Measurements from ENCODE around the gene IFNGR1.
"Not testable (repeated sequence)": the region's sequence is repeated elsewhere in the genome, so short reads cannot be mapped to it uniquely, and the experiment has no call there.

Gene IFNGR1

DNA sequence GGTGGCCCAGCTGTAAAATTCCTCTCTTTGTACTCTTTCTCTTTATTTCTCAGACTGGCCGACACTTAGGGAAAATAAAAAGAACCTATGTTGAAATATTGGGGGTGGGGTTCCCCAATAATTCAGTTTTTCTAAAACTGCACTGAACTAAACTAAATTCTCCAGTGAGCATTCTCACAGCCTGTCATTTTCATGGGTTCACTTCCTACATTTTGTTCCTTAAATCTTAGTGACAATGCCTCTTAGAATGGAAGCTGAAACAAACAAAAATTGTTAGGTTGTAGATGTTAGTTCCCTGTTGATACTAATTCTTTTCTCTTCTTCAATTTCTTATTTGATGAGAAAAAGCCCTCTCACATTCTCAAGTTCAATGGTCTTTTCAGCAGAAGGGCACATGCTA is 35.8 kb upstream of the IFNGR1 start:
- Histone ChIP-seq H3K36me3 (ENCODE audit: insufficient read depth, low read depth, low read length) (no peaks in the 10 kb centered on the region), H3K27ac (ENCODE audit: low read length) (no peak overlapping the region), H3K9ac (ENCODE audit: low read depth, low read length) (no peak overlapping the region), H3K27me3 (ENCODE audit: insufficient read depth, low read length) (no peaks in the 10 kb centered on the region), H3K4me1 (ENCODE audit: insufficient read depth, low read length) (no peaks in the 10 kb centered on the region), H3K9me3 (ENCODE audit: insufficient read depth, low read depth, low read length) (peaks cover 10% of the 10 kb centered on the region), H3K4me3 (ENCODE audit: low read length) (no peak overlapping the region)

- H3K9me3 ChIP-seq (ENCODE audit: insufficient read depth, low read depth, low read length) = peaks cover 10% of the 10 kb centered on the region
- H3K27me3 ChIP-seq (ENCODE audit: insufficient read depth, low read length); H3K9ac ChIP-seq (ENCODE audit: low read depth, low read length); H3K27ac ChIP-seq (ENCODE audit: low read length); H3K4me1 ChIP-seq (ENCODE audit: insufficient read depth, low read length); H3K36me3 ChIP-seq (ENCODE audit: insufficient read depth, low read depth, low read length); H3K4me3 ChIP-seq (ENCODE audit: low read length): not testable (repeated sequence)
Measured at GRCh38 chr6:137254430-137254829, 35.2 kb upstream of the IFNGR1 start.

DNA sequence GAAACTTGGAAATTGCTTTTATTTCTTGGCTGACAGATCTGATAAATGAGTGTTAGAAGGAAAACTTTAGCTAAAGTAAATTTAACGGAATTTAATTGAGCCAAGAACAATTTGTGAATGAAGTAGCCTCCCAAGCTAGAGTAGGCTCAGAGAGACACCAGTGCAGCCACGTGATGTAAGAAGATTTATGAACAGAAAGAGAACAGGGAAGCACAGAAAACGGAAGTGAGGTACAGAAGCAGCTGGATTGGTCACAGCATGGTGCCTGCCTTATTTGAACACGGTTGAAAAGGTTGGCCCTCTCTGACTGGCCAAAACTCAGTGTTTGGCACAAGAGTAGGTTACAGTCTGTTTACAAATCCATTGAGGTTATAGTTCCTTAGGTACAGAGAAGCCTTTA is 29.5 kb upstream of the IFNGR1 start:
- Histone ChIP-seq H3K27ac (ENCODE audit: low read length) (no peak overlapping the region), H3K9me3 (ENCODE audit: insufficient read depth, low read depth, low read length) (no peaks in the 10 kb centered on the region), H3K36me3 (ENCODE audit: insufficient read depth, low read depth, low read length) (no peaks in the 10 kb centered on the region), H3K4me3 (ENCODE audit: low read length) (no peak overlapping the region), H3K27me3 (ENCODE audit: insufficient read depth, low read length) (no peaks in the 10 kb centered on the region), H3K4me1 (ENCODE audit: insufficient read depth, low read length) (no peaks in the 10 kb centered on the region), H3K9ac (ENCODE audit: low read depth, low read length) (no peak overlapping the region)

DNA sequence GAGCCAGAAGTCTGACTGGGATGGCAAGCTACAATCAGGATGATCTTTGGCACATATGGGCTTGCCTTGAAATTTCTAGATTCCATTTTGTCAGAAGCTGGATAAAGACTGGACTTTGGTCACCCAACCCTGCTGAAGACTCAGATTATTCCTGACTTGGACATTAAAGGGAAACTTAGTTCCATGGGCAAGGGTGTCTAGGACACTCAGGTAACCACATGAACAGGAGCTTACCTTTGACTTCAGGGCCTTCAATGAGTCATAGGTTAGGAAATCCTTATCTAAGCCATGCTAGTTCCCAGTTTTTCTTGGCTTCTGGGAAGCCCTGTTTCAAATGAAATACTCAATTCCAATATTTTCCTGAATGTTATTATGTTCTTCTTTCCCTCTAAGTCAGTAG is 28.5 kb upstream of the IFNGR1 start:
- H3K4me3 ChIP-seq (ENCODE audit: low read length) = no peak overlapping the region
- H3K27ac ChIP-seq (ENCODE audit: low read length) = no peak overlapping the region
- H3K4me1 ChIP-seq (ENCODE audit: insufficient read depth, low read length) = no peaks in the 10 kb centered on the region
- H3K9ac ChIP-seq (ENCODE audit: low read depth, low read length) = no peak overlapping the region
- H3K27me3 ChIP-seq (ENCODE audit: insufficient read depth, low read length) = no peaks in the 10 kb centered on the region
- H3K9me3 ChIP-seq (ENCODE audit: insufficient read depth, low read depth, low read length) = no peaks in the 10 kb centered on the region
- no peaks in the 10 kb centered on the region for H3K36me3 ChIP-seq (ENCODE audit: insufficient read depth, low read depth, low read length)

- Histone ChIP-seq H3K9me3 (ENCODE audit: insufficient read depth, low read depth, low read length) (no peaks in the 10 kb centered on the region), H3K27me3 (ENCODE audit: insufficient read depth, low read length) (no peaks in the 10 kb centered on the region), H3K4me1 (ENCODE audit: insufficient read depth, low read length) (no peaks in the 10 kb centered on the region), H3K36me3 (ENCODE audit: insufficient read depth, low read depth, low read length) (no peaks in the 10 kb centered on the region), H3K27ac (ENCODE audit: low read length) (no peak overlapping the region), H3K9ac (ENCODE audit: low read depth, low read length) (no peak overlapping the region), H3K4me3 (ENCODE audit: low read length) (no peak overlapping the region)
Measured at GRCh38 chr6:137246791-137247202, 27.6 kb upstream of the IFNGR1 start.

DNA sequence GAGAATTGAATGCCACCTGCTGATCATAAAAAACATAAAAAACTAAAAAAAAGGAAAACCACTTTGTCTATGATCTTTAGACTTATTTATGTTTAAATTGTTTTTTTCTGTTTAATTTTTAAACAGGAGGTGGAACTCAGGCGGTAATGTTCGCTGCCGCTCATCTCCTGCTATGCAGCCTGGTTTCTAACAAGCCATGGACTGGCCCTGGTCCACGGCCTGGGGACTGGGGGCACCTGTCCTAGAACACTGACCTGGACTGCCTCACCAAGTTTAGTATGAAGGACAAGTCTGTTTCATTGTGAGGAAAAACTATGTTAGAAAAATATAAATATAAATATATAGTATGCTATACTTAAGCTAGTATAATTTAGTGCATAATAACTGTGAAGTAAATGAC is 27.0 kb upstream of the IFNGR1 start:
- no peak overlapping the region for H3K4me3 ChIP-seq (ENCODE audit: low read length)
- H3K9ac ChIP-seq (ENCODE audit: low read depth, low read length) = no peak overlapping the region
- no peaks in the 10 kb centered on the region for H3K36me3 ChIP-seq (ENCODE audit: insufficient read depth, low read depth, low read length)
- H3K27ac ChIP-seq (ENCODE audit: low read length) = no peak overlapping the region
- no peaks in the 10 kb centered on the region for H3K9me3 ChIP-seq (ENCODE audit: insufficient read depth, low read depth, low read length)
- H3K4me1 ChIP-seq (ENCODE audit: insufficient read depth, low read length) = no peaks in the 10 kb centered on the region
- no peaks in the 10 kb centered on the region for H3K27me3 ChIP-seq (ENCODE audit: insufficient read depth, low read length)

GRCh38 chr6:137241481-137242038 is 22.4 kb upstream of the IFNGR1 start:
- no peak overlapping the region for H3K27ac ChIP-seq (ENCODE audit: low read length)
- H3K9me3 ChIP-seq (ENCODE audit: insufficient read depth, low read depth, low read length) = no peaks in the 10 kb centered on the region
- H3K4me1 ChIP-seq (ENCODE audit: insufficient read depth, low read length) = no peaks in the 10 kb centered on the region
- no peak overlapping the region for H3K9ac ChIP-seq (ENCODE audit: low read depth, low read length)
- no peaks in the 10 kb centered on the region for H3K27me3 ChIP-seq (ENCODE audit: insufficient read depth, low read length)
- no peaks in the 10 kb centered on the region for H3K36me3 ChIP-seq (ENCODE audit: insufficient read depth, low read depth, low read length)
- no peak overlapping the region for H3K4me3 ChIP-seq (ENCODE audit: low read length)

GRCh38 chr6:137240168-137240567 is 21.0 kb upstream of the IFNGR1 start:
- Histone ChIP-seq H3K4me1 (ENCODE audit: insufficient read depth, low read length) (no peaks in the 10 kb centered on the region), H3K4me3 (ENCODE audit: low read length) (no peak overlapping the region), H3K36me3 (ENCODE audit: insufficient read depth, low read depth, low read length) (no peaks in the 10 kb centered on the region), H3K27ac (ENCODE audit: low read length) (no peak overlapping the region), H3K9me3 (ENCODE audit: insufficient read depth, low read depth, low read length) (no peaks in the 10 kb centered on the region), H3K27me3 (ENCODE audit: insufficient read depth, low read length) (no peaks in the 10 kb centered on the region), H3K9ac (ENCODE audit: low read depth, low read length) (no peak overlapping the region)

DNA sequence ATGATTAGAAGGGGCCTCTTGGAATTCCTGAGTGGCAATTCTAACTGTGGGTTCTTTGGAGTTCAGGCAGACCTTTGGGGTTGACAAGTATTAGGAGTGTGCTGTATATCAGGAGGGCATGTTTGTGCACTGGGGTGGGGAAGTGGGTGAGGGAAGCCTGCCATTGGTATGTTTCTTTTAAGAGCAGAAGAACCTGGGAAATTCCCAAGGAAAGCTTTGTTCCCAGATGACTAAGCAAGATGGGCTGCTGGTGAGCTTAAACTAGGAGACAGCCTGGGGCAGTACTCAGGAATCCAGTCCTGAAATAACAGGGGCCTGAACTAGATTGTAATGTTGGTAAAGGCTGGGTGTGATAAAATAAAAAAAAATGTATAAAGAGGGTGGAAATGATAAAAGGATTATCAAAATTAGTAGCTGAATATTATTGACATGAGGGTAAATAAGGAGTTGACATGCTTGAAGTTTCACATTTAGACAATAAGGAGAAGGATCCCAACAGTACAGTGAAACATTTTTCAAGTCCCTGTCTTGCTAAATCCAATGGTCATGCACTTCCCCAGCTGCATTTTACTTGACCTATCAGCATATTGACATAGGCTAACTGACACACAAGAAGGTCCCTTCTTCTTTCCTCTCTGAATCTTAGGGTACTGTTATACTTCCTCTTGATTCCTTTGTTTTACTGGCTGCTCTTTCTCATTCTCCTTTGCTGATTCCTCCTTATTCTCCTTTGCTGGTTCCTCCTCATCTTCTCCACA is 18.4 kb upstream of the IFNGR1 start:
- no peak overlapping the region for H3K4me3 ChIP-seq (ENCODE audit: low read length)
- H3K27ac ChIP-seq (ENCODE audit: low read length) = no peak overlapping the region
- no peak overlapping the region for H3K9ac ChIP-seq (ENCODE audit: low read depth, low read length)
- no peaks in the 10 kb centered on the region for H3K27me3 ChIP-seq (ENCODE audit: insufficient read depth, low read length)
- H3K9me3 ChIP-seq (ENCODE audit: insufficient read depth, low read depth, low read length) = no peaks in the 10 kb centered on the region
- no peaks in the 10 kb centered on the region for H3K4me1 ChIP-seq (ENCODE audit: insufficient read depth, low read length)
- no peaks in the 10 kb centered on the region for H3K36me3 ChIP-seq (ENCODE audit: insufficient read depth, low read depth, low read length)

- H3K27me3 ChIP-seq (ENCODE audit: insufficient read depth, low read length) = no peaks in the 10 kb centered on the region
- no peak overlapping the region for H3K9ac ChIP-seq (ENCODE audit: low read depth, low read length)
- H3K4me1 ChIP-seq (ENCODE audit: insufficient read depth, low read length) = no peaks in the 10 kb centered on the region
- H3K27ac ChIP-seq (ENCODE audit: low read length) = no peak overlapping the region
- no peak overlapping the region for H3K4me3 ChIP-seq (ENCODE audit: low read length)
- no peaks in the 10 kb centered on the region for H3K9me3 ChIP-seq (ENCODE audit: insufficient read depth, low read depth, low read length)
- H3K36me3 ChIP-seq (ENCODE audit: insufficient read depth, low read depth, low read length) = no peaks in the 10 kb centered on the region
Measured at GRCh38 chr6:137236581-137237355, 17.6 kb upstream of the IFNGR1 start.

GRCh38 chr6:137235686-137236085 is 16.5 kb upstream of the IFNGR1 start:
- no peaks in the 10 kb centered on the region for H3K4me1 ChIP-seq (ENCODE audit: insufficient read depth, low read length)
- no peaks in the 10 kb centered on the region for H3K36me3 ChIP-seq (ENCODE audit: insufficient read depth, low read depth, low read length)
- no peak overlapping the region for H3K9ac ChIP-seq (ENCODE audit: low read depth, low read length)
- H3K4me3 ChIP-seq (ENCODE audit: low read length) = no peak overlapping the region
- no peak overlapping the region for H3K27ac ChIP-seq (ENCODE audit: low read length)
- no peaks in the 10 kb centered on the region for H3K9me3 ChIP-seq (ENCODE audit: insufficient read depth, low read depth, low read length)
- no peaks in the 10 kb centered on the region for H3K27me3 ChIP-seq (ENCODE audit: insufficient read depth, low read length)

All from iPS-20b (cell line).